HG03469 (cell line): Measurements from ENCODE around the gene PPCDC.
A peak's percentile ranks its signal among the peaks of the same experiment; 100 is the strongest.
"Not testable (repeated sequence)": the region's sequence is repeated elsewhere in the genome, so short reads cannot be mapped to it uniquely, and the experiment has no call there.

Experiments used
- ATAC-seq: cut with Tn5 transposase; IDR thresholded peaks from one replicate; pipeline ENCODE4 v1.9.1; 2021; ENCODE audit warnings: mild to moderate bottlenecking, moderate library complexity, moderate number of reproducible peaks; ENCODE audit not compliant: unreplicated experiment

The PPCDC gene

DNA sequence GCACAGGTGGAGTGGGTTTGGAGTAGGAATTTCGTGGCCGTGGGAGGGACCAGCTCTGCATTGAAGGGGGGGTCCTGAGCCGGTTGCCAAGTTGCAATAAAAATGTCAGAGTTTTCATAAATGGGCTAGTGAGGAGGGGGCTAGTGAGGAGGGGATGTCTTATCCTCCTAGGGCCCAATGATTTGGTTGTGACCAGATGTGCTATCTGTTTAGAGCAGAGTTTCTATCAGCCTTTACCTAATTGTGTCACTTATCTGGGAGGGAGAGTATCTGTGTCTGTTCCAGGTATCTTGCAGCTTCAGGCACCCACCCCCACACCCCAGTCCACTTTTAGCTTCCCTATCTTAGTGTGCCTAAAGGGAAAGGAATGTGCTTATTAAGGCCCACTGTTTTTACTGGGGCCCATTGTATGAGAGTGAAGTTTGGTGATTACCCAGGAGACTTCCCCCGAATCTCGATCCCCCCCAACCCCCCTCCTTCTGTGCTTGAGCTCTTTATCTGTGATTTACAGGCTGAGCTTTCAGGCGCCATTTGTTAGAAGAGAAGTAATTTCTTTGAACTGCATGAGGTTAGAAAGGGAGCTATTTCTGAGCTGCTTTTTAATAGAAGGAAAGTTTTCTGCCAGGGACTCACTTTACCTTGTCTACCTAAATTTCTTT lies 42.6 kb downstream of the PPCDC start:
- ATAC-seq: no peak

DNA sequence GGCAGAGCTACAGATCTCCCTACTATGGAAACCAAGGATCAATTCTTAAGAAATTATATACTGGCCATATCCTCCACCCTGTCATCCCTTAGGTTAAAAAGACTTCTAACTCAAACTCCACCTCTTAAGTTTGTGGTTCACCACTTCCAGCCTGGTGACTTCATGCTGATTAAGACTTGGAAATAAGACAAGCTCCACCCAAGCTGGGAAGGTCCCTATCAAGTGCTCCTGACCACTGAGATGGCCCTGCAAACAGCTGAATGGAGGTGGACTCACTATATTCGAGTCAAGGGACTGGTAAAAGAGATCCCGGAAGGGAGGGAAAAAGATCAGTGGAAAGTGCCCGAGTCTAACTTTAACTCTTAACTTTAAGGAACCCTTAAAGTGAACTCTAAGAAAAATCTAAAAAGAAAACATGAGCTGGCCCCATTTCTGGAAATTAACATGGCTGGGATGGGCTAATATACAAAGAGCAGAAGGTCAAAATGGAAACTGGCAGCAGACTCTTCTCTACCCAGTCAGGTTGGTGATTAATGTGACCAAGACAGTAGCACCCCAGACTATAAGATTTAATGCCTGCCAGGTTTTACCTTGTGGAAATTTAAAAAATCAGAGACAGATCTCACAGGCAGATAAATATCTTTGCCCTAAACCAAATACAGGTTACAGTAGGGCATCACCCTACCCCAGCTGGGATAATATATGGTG lies 43.9 kb downstream of the PPCDC start:
- ATAC-seq: no peak

DNA sequence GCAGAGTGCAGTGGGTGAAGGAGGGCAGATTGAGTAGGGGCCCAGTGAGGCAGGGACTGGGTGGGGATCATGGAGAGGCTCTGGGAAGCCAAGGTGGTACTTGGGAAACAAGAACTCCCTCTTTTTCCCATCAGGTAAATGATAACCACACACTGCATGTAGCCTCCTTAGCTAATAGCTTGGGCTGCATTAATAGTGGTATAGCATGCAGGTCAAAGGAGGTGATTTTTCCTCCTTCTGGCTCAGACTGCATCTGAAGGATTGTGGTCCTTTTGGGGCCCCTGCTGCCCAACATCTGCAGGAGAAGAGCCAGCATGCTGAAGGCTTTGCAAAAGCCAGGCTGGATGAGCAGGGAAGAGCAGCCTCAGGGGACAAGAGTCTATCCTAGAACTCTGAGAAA lies 45.4 kb downstream of the PPCDC start:
- no peak for ATAC-seq

DNA sequence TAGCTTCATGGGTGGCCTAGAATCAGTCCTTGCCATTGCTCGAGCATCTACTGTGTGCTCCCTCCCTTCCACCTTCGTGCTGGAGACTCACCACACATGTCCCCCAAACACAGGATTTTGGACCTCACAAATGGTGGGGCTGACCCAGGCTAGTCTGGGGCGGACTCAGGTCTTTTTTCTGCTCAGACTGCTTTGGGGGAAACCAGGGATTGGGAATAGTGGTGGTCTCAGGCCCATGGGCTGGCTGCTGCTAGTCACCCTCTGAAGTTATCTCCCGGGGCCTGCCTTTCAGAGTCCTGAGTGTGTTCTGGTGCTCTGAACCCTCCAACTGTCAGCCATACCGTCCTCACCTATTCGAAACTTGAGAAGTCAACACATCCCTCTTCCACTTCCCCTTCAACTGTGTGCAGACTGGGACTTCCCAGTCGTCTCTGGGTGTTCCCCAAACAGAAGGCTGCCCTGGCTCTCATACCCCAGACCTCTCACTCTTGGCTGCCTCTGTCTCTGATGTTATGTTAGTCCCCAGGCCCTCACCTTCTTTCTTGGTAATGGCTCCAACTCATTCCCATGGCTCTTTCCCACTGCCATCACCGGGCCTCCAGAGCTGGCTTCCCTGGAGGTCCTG lies 46.0 kb downstream of the PPCDC start:
- ATAC-seq: peak; percentile 65

DNA sequence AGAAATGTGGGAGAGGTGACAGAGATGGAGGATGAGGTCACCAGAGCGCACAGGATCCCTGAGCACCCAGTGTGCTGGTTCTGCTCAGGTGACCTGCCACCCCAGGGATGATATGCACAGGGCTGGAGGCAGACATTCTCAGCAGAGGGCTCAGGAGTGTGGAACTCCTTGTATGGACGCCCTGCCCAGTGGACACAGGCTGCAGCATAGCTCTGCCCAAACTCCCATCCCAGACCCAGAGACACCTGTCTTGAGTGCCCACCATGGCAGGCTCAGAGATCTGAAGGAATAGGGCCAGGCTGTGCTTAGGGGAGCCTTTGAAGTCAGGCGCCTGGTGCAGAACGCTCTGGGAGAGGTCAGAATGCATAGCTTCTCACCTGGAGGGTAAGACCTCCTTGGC lies 47.3 kb downstream of the PPCDC start:
- no peak for ATAC-seq

DNA sequence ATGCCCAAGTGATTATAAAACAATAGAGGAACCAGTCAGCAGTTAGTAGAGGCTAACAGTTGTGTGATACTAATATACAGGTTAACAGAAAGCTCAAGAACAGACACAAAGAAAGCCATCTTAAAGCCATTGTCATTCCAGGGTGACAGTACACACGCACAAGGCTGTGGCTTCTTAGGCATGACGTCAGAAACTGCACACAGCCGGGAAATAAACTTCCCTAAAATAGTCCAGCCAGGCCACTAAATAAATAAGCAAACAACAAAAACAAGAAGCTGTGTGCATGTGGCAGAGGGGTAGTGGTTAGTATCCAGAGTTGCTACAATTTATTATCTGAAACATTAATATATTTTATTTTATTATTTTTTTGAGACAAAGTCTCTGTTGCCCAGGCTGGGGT lies 49.8 kb downstream of the PPCDC start:
- no peak for ATAC-seq

DNA sequence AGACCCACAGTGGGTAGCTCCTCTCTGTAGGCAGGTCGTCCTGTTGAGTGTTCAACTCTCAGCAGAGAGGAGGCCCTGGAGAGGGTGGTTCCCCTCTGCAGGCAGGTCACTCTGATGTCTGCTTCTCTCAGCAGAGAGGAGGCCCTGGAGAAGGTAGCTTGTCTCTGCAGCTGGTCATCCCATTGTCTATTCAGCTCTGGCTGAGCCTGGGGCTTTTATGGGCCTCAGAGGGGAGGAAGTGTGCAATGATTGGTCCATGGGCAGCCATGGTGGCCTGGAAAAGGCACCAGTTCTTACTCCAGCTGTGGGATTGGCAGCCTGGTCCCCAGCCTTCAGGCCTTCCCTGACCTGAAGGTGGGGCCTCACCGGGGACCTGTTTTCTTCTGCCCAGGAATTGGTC lies 52.9 kb downstream of the PPCDC start:
- no peak for ATAC-seq

DNA sequence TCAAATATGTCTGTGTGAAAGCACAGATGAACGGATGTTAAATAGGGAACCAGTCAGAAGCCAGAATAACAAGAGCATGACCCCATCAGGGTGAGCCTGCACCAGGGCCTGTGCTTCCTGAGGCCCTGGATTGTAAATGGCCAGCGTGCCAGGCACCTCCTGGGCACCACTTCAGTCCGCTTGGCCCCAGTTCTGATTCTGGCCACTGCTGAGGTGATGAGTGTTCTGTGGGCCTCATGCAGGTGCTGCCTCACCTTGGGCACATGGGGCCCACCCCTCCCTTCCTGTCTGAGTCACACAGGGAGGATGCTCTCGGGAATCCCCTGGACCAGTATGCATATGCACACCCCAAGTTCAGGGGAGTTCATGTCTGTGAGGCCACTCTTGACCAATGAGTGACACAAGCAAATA lies 54.2 kb downstream of the PPCDC start:
- not testable (repeated sequence) for ATAC-seq

DNA sequence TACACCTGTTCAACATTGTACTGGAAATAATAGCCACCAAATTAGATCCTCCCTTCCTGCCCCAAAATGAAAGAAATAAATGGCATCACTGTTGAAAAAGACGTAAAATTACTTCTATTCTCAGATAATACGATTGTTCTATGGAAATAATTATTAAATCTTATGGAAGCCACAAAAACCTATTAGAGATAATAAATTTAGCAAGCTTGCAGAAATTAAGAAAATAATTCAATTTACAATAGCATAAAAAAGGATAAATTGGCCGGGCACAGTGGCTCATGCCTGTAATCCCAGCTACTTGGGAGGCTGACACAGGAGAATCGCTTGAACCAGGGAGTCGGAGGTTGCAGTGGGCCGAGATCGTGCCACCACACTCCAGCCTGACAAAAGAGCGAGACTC lies 57.8 kb downstream of the PPCDC start:
- ATAC-seq: no peak

DNA sequence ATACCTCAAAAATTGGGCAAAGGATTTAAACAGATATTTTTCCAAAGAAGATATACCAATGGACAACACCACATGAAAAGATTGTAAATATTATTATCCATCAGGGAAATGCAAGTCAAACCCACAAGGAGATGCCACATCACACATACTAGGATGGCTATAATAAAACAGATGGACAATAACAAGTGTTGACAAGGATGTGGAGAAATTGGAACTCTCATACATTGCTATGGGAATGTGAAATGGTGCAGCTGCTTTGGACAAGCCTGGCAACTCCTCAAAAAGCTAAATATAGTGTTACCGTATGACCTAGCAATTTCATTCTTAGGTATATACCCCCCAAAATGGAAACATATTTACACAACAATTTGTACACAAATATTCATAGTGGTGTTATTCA lies 59.3 kb downstream of the PPCDC start:
- ATAC-seq: no peak

DNA sequence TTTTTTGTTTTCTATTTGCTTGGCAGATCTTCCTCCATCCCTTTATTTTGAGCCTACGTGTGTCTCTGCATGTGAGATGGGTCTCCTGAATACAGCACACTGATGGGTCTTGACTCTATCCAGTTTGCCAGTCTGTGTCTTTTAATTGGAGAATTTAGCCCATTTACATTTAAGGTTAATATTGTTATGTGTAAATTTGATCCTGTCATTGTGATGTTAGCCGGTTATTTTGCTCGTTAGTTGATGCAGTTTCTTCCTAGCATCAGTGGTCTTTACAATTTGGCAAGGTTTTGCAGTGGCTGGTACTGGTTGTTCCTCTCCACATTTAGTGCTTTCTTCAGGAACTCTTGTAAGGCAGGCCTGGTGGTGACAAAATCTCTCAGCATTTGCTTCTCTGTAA lies 62.3 kb downstream of the PPCDC start:
- not testable (repeated sequence) for ATAC-seq

DNA sequence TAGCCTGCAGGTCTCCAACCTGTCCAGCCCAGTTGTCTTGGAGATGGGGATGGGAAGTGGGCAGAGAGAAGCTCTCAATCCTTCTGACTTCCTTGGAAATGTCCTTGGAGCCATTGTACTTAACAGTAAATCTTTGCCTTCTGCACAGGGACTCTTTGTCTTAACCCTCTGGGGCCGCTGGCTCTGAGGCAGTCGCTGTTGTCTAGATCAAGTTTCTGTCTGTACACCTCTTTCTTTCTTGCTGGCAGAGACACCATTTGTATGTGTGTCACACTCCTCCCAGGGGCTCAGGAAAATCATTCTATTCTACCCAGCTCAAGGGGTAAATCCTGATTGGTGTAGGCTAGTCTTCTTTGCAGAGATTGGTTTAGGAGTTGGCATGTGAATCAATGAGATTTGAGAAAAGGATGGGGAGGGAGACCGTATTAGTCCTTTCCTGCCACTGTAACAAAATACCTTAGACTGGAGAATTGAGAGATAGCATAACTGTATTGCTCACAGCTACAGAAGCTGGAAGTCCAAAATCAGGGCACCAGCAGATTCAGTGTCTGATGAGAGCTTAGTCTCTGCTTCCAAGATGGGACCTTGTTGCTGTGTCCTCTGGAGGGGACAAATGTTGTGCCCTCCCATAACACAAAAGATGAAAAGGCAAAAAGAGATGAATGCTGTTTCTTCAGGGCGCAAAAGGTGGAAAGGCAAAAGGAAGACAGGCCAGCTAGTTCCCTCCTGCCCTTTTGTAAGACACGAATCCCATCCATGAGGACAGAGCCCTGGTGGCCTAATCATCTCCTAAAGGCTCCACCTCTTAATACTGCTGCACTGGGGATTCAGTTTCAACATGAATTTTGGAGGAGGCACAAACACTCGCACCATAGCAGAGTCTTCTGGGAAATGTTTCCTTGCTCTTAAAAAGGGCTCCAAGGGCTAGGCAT lies 66.3 kb downstream of the PPCDC start:
- ATAC-seq: no peak

DNA sequence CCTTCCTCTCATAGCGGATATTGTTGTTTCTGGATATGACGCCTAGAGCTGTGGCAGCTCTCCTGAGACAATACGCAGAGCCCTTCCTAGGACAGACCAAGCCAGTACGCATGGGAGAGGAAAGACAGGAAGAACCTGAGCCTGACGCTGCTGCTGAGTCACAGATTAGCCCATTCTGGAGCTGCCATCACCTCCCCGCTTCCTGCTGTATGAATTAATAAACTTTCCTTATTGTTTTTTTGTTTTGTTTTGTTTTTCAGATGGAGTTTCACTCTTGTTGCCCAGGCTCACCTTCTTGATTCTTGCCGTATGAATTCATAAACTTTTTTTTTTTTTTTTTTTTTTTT lies 67.0 kb downstream of the PPCDC start:
- ATAC-seq: no peak

DNA sequence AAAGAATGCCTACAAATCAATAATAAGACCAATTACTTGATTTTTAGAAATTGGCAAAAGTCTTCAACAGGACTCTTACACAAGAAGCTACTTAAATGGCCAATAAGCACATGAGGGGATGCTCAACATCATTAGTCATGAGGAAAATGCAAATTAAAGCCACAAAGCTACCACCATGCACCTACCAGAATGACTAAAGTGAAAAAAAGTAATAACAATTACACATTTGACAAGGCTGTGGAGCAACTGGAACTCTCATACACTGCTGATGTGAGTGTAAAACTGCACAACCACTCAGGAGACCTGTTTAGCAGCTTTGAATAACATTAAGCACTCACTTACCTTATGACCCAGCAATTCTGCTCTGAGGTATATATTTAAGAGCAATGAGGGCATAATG lies 68.4 kb downstream of the PPCDC start:
- no peak for ATAC-seq

DNA sequence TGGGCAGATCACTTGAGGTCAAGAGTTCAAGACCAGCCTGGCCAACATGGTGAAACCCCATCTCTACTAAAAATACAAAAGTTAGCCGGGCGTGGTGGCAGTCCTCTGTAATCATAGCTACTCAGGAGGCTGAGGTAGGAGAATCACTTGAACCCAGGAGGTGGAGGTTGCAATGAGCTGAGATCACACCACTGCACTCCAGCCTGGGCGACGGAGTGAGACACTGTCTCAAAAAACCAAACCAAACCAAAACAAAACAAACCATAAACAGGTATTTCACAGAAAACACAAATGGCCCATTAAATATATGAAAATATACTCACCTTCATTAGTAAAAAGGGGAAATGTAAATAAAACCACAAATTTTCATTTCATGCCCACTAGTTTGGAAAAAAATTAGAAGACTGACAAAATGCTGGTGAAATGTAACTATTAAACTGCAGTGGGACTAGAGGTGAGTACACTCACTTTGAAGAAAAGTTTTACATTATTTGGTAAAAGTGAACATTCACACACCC lies 71.6 kb downstream of the PPCDC start:
- ATAC-seq: not testable (repeated sequence)

DNA sequence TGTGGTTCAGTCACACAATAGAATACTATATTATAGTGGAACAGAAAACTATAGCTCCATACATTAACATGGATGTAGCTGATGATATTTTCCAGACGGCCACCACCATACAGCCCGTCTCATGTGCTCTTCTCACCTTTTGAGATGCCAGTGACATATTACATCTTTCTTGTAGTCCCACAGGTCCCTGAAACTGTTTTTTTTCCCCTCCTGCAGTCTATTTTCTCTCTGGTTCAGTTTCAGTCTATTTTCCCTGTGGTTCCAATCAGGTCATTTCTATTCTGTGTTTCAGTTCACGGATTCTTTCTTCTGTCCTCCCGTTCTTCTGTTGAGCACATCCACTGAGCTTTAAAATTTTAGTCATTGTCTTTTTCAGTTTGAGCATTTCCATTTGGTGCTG lies 72.2 kb downstream of the PPCDC start:
- no peak for ATAC-seq

DNA sequence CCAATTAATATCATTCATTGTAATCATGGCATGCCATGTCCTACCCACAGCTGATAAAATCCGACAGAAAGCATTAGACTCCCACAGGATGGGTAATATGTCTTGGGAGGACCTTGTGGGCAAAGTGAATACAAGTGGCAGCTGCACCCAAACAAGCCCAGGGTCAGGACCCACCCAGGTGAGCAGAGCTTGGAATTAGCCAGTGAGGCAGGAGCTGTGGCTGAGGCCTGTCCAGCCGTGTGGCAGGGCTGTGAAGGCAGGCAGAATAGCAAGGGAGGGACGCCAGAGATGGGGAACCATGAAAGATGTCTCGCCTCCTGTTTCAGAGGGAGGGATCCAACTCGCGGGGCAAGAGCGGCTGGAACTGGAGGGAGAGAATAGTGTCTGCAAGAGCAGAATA lies 74.5 kb downstream of the PPCDC start:
- no peak for ATAC-seq

DNA sequence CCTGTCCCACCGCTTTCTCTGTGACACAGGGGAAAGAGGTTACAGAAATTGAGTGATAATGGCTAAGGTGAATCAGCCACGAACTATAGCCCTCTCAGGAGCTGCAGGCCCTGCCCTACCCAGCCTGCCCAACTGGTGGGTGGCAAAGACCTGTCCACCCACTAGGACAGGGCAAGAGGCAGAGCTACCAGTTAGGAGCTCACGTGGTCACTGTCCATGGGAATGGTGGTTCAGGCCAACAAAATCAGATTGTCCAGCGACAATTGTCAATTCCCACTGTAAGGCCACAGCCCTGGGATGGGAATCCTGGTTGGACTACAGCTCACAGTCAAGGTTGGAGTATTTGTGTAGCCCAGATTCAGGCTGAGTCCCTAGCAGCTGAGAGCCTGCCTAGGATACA lies 75.0 kb downstream of the PPCDC start:
- no peak for ATAC-seq
